Endothelial cell of umbilical vein (primary cell): Measurements from ENCODE around the gene STK10. TPM values are rescaled to one million over a fixed set of nuclear protein-coding genes. Genes with fewer than 3 reads are reported as not detected.

ENCODE experiments used
- BruUV-seq: library from RNA; stranded (reverse); fragments of 400-500 nt; replicated peaks from 2 replicates; lab custom pipeline; 2021; lab: Mats Ljungman, UMichigan
- CTCF ChIA-PET: fragments of 300-600, 350-600 bp; sonication (Branson Sonifier 250); formaldehyde crosslinking; loops from one replicate; lab custom pipeline; 2021; ENCODE audit warnings: antibody characterized with exemption, inconsistent platforms; lab: Charles Lee
- POLR2A ChIA-PET: fragments of 300-600, 350-600 bp; sonication (Branson Sonifier 250); formaldehyde crosslinking; loops from one replicate; lab custom pipeline; 2021; ENCODE audit warnings: antibody characterized with exemption, inconsistent platforms; lab: Charles Lee
- DNase-seq: peaks from one replicate; pipeline ENCODE4 v3.0.0-alpha.2; 2011; ENCODE audit warnings: low read depth, low spot score
- FAIRE-seq: peaks from 2 replicates; lab custom pipeline; 2011; peaks lifted over from hg19 to GRCh38; lab: Jason Lieb, UNC
- H2AFZ ChIP-seq: 2 replicates; pipeline ENCODE4 v1.6.0; 2012; ENCODE audit warnings: low read depth, low read length, control low read depth, inconsistent platforms
- H3K27ac ChIP-seq: 2 replicates; pipeline ENCODE4 v1.5.1; 2011; ENCODE audit warnings: low read depth, mild to moderate bottlenecking, control low read depth, low read length, moderate library complexity; ENCODE audit not compliant: insufficient read depth
- H3K27me3 ChIP-seq, 2 experiments: 2 replicates each; pipeline versions ENCODE4 v1.6.0 to v1.6.1; 2011; ENCODE audit warnings: low read length in 2 of 2, mixed read lengths in 1 of 2; ENCODE audit not compliant: control insufficient read depth in 2 of 2, insufficient read depth in 2 of 2
- H3K36me3 ChIP-seq, 2 experiments: 2 replicates in 1 of 2; 3 replicates in 1 of 2; pipeline ENCODE4 v1.5.1; 2011; ENCODE audit warnings: low read length in 2 of 2, mild to moderate bottlenecking in 1 of 2, moderate library complexity in 1 of 2; ENCODE audit not compliant: control insufficient read depth in 2 of 2, insufficient read depth in 2 of 2; ENCODE audit errors: extremely low read depth in 1 of 2
- H3K4me1 ChIP-seq: 3 replicates; pipeline ENCODE4 v1.5.1; 2011; ENCODE audit warnings: mild to moderate bottlenecking, low read length; ENCODE audit not compliant: control insufficient read depth, insufficient read depth; ENCODE audit errors: extremely low read depth
- H3K4me2 ChIP-seq: 2 replicates; pipeline ENCODE4 v1.6.1; 2011; ENCODE audit warnings: low read length, control low read depth, mixed read lengths; ENCODE audit not compliant: insufficient read depth
- H3K4me3 ChIP-seq, 3 experiments: fragments of 200-600 bp in 1 of 3; sonication (generic), shearing (Covaris generic) in 1 of 3; replicated peaks in 1 of 3; 2 replicates each; pipeline ENCODE4 v1.5.1; 2011 to 2016; ENCODE audit warnings: control low read depth in 3 of 3, low read length in 3 of 3, mild to moderate bottlenecking in 2 of 3, inconsistent platforms in 1 of 3, low read depth in 1 of 3, moderate library complexity in 1 of 3; ENCODE audit not compliant: insufficient read depth in 1 of 3
- H3K79me2 ChIP-seq: 2 replicates; pipeline ENCODE4 v1.6.0; 2012; ENCODE audit warnings: low read length, inconsistent platforms; ENCODE audit not compliant: control insufficient read depth, insufficient read depth
- H3K9ac ChIP-seq: replicated peaks from 2 replicates; pipeline ENCODE3; 2011; ENCODE audit warnings: low read length, control low read depth; ENCODE audit not compliant: insufficient read depth; ENCODE audit errors: extremely low read depth
- H3K9me1 ChIP-seq: replicated peaks from 3 replicates; pipeline ENCODE4 v1.6.0; 2011; ENCODE audit warnings: mild to moderate bottlenecking, low read length; ENCODE audit not compliant: control insufficient read depth, insufficient read depth; ENCODE audit errors: extremely low read depth
- H3K9me3 ChIP-seq: replicated peaks from 2 replicates; pipeline ENCODE4 v1.5.1; 2012; ENCODE audit warnings: low read length, inconsistent platforms; ENCODE audit not compliant: control insufficient read depth, insufficient read depth
- H4K20me1 ChIP-seq: replicated peaks from 2 replicates; pipeline ENCODE3; 2011; ENCODE audit warnings: mild to moderate bottlenecking, low read length; ENCODE audit not compliant: control insufficient read depth, insufficient read depth; ENCODE audit errors: extremely low read depth
- EZH2 ChIP-seq: IDR thresholded peaks from 2 replicates; pipeline ENCODE4 v1.6.1; 2012; ENCODE audit warnings: borderline replicate concordance, low read depth, mild to moderate bottlenecking, moderate library complexity, low read length, inconsistent platforms; ENCODE audit not compliant: severe bottlenecking
- FOS ChIP-seq: IDR thresholded peaks from 2 replicates; pipeline ENCODE4 v1.6.1; 2011; ENCODE audit warnings: mild to moderate bottlenecking, low read length, moderate library complexity, borderline replicate concordance; ENCODE audit not compliant: insufficient read depth
- GATA2 ChIP-seq: IDR thresholded peaks from 2 replicates; pipeline ENCODE4 v1.7.0; 2011; ENCODE audit warnings: low read depth, mild to moderate bottlenecking, moderate library complexity, mixed read lengths, low read length; ENCODE audit not compliant: insufficient read length, insufficient read depth
- JUN ChIP-seq: IDR thresholded peaks from 2 replicates; pipeline ENCODE4 v1.6.1; 2011; ENCODE audit warnings: borderline replicate concordance, low read depth; ENCODE audit not compliant: insufficient read length, insufficient read depth
- MYC ChIP-seq: IDR thresholded peaks from one replicate; pipeline ENCODE4 v1.6.1; 2011; ENCODE audit warnings: mild to moderate bottlenecking, low read depth, low read length
- POLR2A ChIP-seq: IDR thresholded peaks from 2 replicates; pipeline ENCODE4 v1.6.1; 2012; ENCODE audit warnings: low read depth, mild to moderate bottlenecking, control low read depth, low read length
- POLR2AphosphoS5 ChIP-seq: IDR thresholded peaks from 2 replicates; pipeline ENCODE4 v1.6.1; 2012; ENCODE audit warnings: low read depth, mild to moderate bottlenecking, control low read depth, low read length, moderate library complexity; ENCODE audit not compliant: insufficient read depth
- dilution Hi-C: fragments of 300-500 bp; cut with MboI; formaldehyde crosslinking; loops from one replicate; pipeline ENCODE4 v1.15.0; 2019; ENCODE audit warnings: low sequenced_read_pairs; ENCODE audit not compliant: extremely low pct_ligation_motif_present
- intact Hi-C: fragments of 100-400 bp; cut with micrococcal nuclease; formaldehyde crosslinking; loops from one replicate; pipeline ENCODE4 v1.10.0; 2022
- polyA plus RNA-seq, 4 experiments: library from polyadenylated mRNA; depleted of rRNA in 3 of 4; stranded (reverse) in 3 of 4; unstranded in 1 of 4; fragments of >200 nt; gene quantifications; 2 replicates each; pipeline versions ENCODE4 v1.2.1 to v1.2.3, GENCODE V29; 2011 to 2012; ENCODE audit warnings: missing spikeins in 1 of 4
- total RNA-seq: library from RNA; stranded (reverse); gene quantifications from 2 replicates; pipeline ENCODE4 v1.2.3, GENCODE V29; 2021
- TF ChIP-seq, protein P1 (sequence below): IDR thresholded peaks from 2 replicates; pipeline ENCODE4 v1.6.1; 2011; ENCODE audit not compliant: insufficient read depth, insufficient read length
- TF ChIP-seq, protein P2 (sequence below), 2 donors: IDR thresholded peaks; 1 replicate in 1 of 2; 2 replicates in 1 of 2; pipeline ENCODE4 v1.5.1; 2011; ENCODE audit warnings: low read length in 2 of 2, mild to moderate bottlenecking in 2 of 2, moderate library complexity in 2 of 2, control low read depth in 1 of 2, inconsistent platforms in 1 of 2, low read depth in 1 of 2; ENCODE audit not compliant: insufficient read depth in 1 of 2; ENCODE audit errors: extremely low read depth in 1 of 2

STK10 gene
- total and polyA plus RNA-seq, 2 donors (not counting 3 experiments of a cell fraction or from before 2014, with no cell fraction given) = 16.9 to 47.2 TPM

DNA sequence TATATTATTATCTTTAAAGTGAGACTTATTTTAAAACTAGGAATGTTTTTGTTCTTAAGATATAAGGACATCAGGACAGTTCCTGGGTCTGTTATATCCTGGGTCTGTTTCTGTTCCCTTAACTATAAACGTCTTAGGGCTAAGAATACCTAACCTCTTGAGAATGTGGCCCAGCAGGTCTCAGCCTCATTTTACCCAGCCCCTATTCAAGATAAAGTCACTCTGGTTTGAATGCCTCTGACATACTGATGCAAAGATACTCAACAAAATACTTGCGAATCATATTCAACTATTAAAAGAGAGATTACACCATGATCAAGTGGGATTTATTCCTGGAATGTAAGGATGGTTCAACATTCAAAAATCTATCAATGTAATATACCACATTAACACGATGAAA, 51.0 kb downstream of the STK10 start:
- H3K27ac ChIP-seq = no peak overlapping the region
- no peaks in the 10 kb centered on the region for H3K4me1 ChIP-seq
- H3K4me3 ChIP-seq = no peak overlapping the region

More for the DNA sequence above, 51.0 kb downstream of the STK10 start:
- Histone ChIP-seq H3K9ac (no peak overlapping the region), H3K36me3 (no peaks in the 10 kb centered on the region), H3K4me2 (no peak overlapping the region), H3K9me1 (no peaks in the 10 kb centered on the region), H2AFZ (no peak overlapping the region), H4K20me1 (no peaks in the 10 kb centered on the region), H3K9me3 (no peaks in the 10 kb centered on the region), H3K79me2 (no peaks in the 10 kb centered on the region), H3K27me3 (no peaks in the 10 kb centered on the region)
- ChIA-PET POLR2A (no interaction called here), CTCF (no interaction called here)
- TF ChIP-seq, protein P1, sequence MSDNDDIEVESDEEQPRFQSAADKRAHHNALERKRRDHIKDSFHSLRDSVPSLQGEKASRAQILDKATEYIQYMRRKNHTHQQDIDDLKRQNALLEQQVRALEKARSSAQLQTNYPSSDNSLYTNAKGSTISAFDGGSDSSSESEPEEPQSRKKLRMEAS = no peak
- TF ChIP-seq JUN (no peak), POLR2AphosphoS5 (no peak), MYC (no peak), GATA2 (no peak), EZH2 (no peak), POLR2A (no peak), FOS (no peak)
- TF ChIP-seq, protein P2, sequence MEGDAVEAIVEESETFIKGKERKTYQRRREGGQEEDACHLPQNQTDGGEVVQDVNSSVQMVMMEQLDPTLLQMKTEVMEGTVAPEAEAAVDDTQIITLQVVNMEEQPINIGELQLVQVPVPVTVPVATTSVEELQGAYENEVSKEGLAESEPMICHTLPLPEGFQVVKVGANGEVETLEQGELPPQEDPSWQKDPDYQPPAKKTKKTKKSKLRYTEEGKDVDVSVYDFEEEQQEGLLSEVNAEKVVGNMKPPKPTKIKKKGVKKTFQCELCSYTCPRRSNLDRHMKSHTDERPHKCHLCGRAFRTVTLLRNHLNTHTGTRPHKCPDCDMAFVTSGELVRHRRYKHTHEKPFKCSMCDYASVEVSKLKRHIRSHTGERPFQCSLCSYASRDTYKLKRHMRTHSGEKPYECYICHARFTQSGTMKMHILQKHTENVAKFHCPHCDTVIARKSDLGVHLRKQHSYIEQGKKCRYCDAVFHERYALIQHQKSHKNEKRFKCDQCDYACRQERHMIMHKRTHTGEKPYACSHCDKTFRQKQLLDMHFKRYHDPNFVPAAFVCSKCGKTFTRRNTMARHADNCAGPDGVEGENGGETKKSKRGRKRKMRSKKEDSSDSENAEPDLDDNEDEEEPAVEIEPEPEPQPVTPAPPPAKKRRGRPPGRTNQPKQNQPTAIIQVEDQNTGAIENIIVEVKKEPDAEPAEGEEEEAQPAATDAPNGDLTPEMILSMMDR (IDR thresholded peaks at IDR 0.05; ENCODE audit: extremely low read depth in 1 of 2, insufficient read depth in 1 of 2, low read depth in 1 of 2, low read length in 2 of 2) = no peak
- DNase-seq (no peak), FAIRE-seq (no peak)
- intact Hi-C loops = no loop called here
- BruUV-seq = no TSS peak
- dilution Hi-C loops = no loop called here
